Suppressor macrophage (primary cell): Measurements from ENCODE around the gene TWIST1.

ENCODE experiments used
- DNase-seq, 4 experiments: peaks; one replicate each; pipeline ENCODE4 v3.0.0-alpha.2; 2020 to 2022

TWIST1 gene

GRCh38 chr7:19113002-19113350 is 4.5 kb downstream of the TWIST1 start:
- no peak for DNase-seq

GRCh38 chr7:19112274-19113001 is 5.0 kb downstream of the TWIST1 start:
- no peak for DNase-seq

- DNase-seq, result no peak
Observed at GRCh38 chr7:19111474-19112273, 5.8 kb downstream of the TWIST1 start.

- no peak for DNase-seq
Observed at GRCh38 chr7:19110776-19111175, 6.7 kb downstream of the TWIST1 start.

- no peak for DNase-seq
Observed at GRCh38 chr7:19110026-19110730, 7.3 kb downstream of the TWIST1 start.

GRCh38 chr7:19109000-19109946 is 8.2 kb downstream of the TWIST1 start:
- DNase-seq, result no peak

GRCh38 chr7:19107356-19108146 is 9.9 kb downstream of the TWIST1 start:
- peak; percentile 49 to 66 (median 50) for DNase-seq

GRCh38 chr7:19107081-19107355 is 10.4 kb downstream of the TWIST1 start:
- no peak for DNase-seq

- DNase-seq, result no peak
Observed at GRCh38 chr7:19106241-19107080, 11.0 kb downstream of the TWIST1 start.

- DNase-seq, result no peak
Observed at GRCh38 chr7:19105546-19105945, 11.9 kb downstream of the TWIST1 start.

GRCh38 chr7:19104811-19105210 is 12.6 kb downstream of the TWIST1 start:
- DNase-seq, result no peak

- DNase-seq, result no peak
Observed at GRCh38 chr7:19102884-19103283, 14.6 kb downstream of the TWIST1 start.

GRCh38 chr7:19101909-19102308 is 15.5 kb downstream of the TWIST1 start:
- no peak for DNase-seq

GRCh38 chr7:19101472-19101871 is 16.0 kb downstream of the TWIST1 start:
- DNase-seq, result no peak

- DNase-seq, result no peak
Observed at GRCh38 chr7:19099924-19100323, 17.5 kb downstream of the TWIST1 start.

GRCh38 chr7:19099194-19099593 is 18.2 kb downstream of the TWIST1 start:
- no peak for DNase-seq

- no peak for DNase-seq
Observed at GRCh38 chr7:19098510-19098909, 18.9 kb downstream of the TWIST1 start.

GRCh38 chr7:19097165-19098055 is 20.0 kb downstream of the TWIST1 start:
- no peak for DNase-seq

- DNase-seq, result no peak
Observed at GRCh38 chr7:19095353-19095860, 22.0 kb downstream of the TWIST1 start.
